Measurements from ENCODE around the gene RAVER1. TPM values are rescaled to one million over a fixed set of nuclear protein-coding genes. Genes with fewer than 3 reads are reported as not detected.

Gene RAVER1
- total and polyA plus RNA-seq, 10 of the 15 experiments (the other 5 are each of a cell fraction or from before 2014, with no cell fraction given): 0.03 to 87.0 (median 12.1) TPM

- TF ChIP-seq CHD2 (IDR thresholded peaks at IDR 0.05; ENCODE audit: borderline replicate concordance, low read depth, low read length): 0 out of 2 replicates have a peak, but pooled peaks have one; percentile 16
- TF ChIP-seq IRF4 (IDR thresholded peaks at IDR 0.05; ENCODE audit: low read depth, low read length): no peak
- TF ChIP-seq ESRRA (IDR thresholded peaks at IDR 0.05; ENCODE audit: low read length): no peak
- no peak for TF ChIP-seq EP300 (IDR thresholded peaks at IDR 0.05; ENCODE audit: borderline replicate concordance in 1 of 2, control insufficient read depth in 1 of 2, low read depth in 2 of 2, low read length in 2 of 2)
- no peak for TF ChIP-seq JUND (IDR thresholded peaks at IDR 0.05; ENCODE audit: low read depth, low read length)
- no peak for TF ChIP-seq ELK1 (IDR thresholded peaks at IDR 0.05; ENCODE audit: low read depth, low read length)
- TF ChIP-seq, protein P1, sequence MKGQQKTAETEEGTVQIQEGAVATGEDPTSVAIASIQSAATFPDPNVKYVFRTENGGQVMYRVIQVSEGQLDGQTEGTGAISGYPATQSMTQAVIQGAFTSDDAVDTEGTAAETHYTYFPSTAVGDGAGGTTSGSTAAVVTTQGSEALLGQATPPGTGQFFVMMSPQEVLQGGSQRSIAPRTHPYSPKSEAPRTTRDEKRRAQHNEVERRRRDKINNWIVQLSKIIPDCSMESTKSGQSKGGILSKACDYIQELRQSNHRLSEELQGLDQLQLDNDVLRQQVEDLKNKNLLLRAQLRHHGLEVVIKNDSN (IDR thresholded peaks at IDR 0.05; ENCODE audit: borderline replicate concordance, extremely low read length, insufficient read depth, low read depth, low read length): peak; percentile 98
- peak; percentile 70 for TF ChIP-seq NRF1 (conservative IDR thresholded peaks at IDR 0.05; ENCODE audit: low read depth, low read length)
- peak; percentile 100 for TF ChIP-seq MXI1 (IDR thresholded peaks at IDR 0.05; ENCODE audit: low read depth, low read length)
- TF ChIP-seq CEBPB (IDR thresholded peaks at IDR 0.05; ENCODE audit: borderline replicate concordance in 1 of 2, low read depth in 2 of 2, low read length in 2 of 2): no peak
- peak; percentile 50 for TF ChIP-seq RELA (IDR thresholded peaks at IDR 0.05; ENCODE audit: borderline replicate concordance, partially characterized antibody)
- no peak for TF ChIP-seq KAT2A (conservative IDR thresholded peaks at IDR 0.05; ENCODE audit: control insufficient read depth, low read depth, low read length)
- no peak for TF ChIP-seq CBX5 (IDR thresholded peaks at IDR 0.05; ENCODE audit: low read depth)
- TF ChIP-seq SIX5 (IDR thresholded peaks at IDR 0.05; ENCODE audit: low read depth, low read length, severe bottlenecking): peak; percentile 33
- TF ChIP-seq ZNF622 (IDR thresholded peaks at IDR 0.05): no peak
- TF ChIP-seq, protein P2, sequence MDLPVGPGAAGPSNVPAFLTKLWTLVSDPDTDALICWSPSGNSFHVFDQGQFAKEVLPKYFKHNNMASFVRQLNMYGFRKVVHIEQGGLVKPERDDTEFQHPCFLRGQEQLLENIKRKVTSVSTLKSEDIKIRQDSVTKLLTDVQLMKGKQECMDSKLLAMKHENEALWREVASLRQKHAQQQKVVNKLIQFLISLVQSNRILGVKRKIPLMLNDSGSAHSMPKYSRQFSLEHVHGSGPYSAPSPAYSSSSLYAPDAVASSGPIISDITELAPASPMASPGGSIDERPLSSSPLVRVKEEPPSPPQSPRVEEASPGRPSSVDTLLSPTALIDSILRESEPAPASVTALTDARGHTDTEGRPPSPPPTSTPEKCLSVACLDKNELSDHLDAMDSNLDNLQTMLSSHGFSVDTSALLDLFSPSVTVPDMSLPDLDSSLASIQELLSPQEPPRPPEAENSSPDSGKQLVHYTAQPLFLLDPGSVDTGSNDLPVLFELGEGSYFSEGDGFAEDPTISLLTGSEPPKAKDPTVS (IDR thresholded peaks at IDR 0.05; ENCODE audit: low read depth, low read length): no peak
- TF ChIP-seq, protein P3, sequence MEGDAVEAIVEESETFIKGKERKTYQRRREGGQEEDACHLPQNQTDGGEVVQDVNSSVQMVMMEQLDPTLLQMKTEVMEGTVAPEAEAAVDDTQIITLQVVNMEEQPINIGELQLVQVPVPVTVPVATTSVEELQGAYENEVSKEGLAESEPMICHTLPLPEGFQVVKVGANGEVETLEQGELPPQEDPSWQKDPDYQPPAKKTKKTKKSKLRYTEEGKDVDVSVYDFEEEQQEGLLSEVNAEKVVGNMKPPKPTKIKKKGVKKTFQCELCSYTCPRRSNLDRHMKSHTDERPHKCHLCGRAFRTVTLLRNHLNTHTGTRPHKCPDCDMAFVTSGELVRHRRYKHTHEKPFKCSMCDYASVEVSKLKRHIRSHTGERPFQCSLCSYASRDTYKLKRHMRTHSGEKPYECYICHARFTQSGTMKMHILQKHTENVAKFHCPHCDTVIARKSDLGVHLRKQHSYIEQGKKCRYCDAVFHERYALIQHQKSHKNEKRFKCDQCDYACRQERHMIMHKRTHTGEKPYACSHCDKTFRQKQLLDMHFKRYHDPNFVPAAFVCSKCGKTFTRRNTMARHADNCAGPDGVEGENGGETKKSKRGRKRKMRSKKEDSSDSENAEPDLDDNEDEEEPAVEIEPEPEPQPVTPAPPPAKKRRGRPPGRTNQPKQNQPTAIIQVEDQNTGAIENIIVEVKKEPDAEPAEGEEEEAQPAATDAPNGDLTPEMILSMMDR (IDR thresholded peaks at IDR 0.05 in 2 of 3, conservative IDR thresholded peaks at IDR 0.05 in 1 of 3; ENCODE audit: control insufficient read depth in 2 of 3, extremely low read depth in 1 of 3, insufficient read depth in 1 of 3, low read depth in 3 of 3, low read length in 3 of 3): no peak
- 0 out of 2 replicates have a peak, but pooled peaks have one; percentile 31 for TF ChIP-seq CREM (IDR thresholded peaks at IDR 0.05; ENCODE audit: low read depth)
- TF ChIP-seq RUNX3 (IDR thresholded peaks at IDR 0.05; ENCODE audit: low read length): peak; percentile 65
- TF ChIP-seq MEF2B (IDR thresholded peaks at IDR 0.05; ENCODE audit: partially characterized antibody, poor library complexity, severe bottlenecking): peak; percentile 27
Observed at GRCh38 chr19:10315335-10316214, 17.8 kb downstream of the RAVER1 start, which contains the start of gene FDX2 (continued).

All from GM12878 (cell line).